NCI-H2227 (cell line): ENCODE data around the gene ALX1.
"Not testable (repeated sequence)": the region's sequence is repeated elsewhere in the genome, so short reads cannot be mapped to it uniquely, and the experiment has no call there.

Experiments
- DNase-seq: peaks from one replicate; lab custom pipeline; 2025; ENCODE audit not compliant: unreplicated experiment; lab: John Stamatoyannopoulos, UW

ALX1 gene

DNA sequence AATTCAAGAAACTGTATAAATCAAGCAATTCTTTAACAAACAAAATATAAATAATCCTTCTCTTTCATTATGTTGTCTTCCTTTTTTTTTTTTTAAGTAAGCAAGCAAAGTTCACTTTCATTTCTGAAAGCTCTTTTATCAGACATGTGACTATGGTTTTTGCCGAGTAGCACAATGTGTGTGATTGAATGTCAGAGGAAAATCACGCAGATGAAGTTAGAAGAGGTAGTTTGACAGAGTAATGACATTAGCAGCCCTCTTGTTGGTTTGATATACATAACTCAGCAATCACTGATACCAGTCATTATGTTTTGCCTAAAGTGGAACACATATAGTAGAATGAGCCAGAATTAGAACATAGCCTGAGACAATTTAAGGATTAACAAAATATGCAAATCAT lies 19.0 kb downstream of the ALX1 start:
- no peak for DNase-seq

DNA sequence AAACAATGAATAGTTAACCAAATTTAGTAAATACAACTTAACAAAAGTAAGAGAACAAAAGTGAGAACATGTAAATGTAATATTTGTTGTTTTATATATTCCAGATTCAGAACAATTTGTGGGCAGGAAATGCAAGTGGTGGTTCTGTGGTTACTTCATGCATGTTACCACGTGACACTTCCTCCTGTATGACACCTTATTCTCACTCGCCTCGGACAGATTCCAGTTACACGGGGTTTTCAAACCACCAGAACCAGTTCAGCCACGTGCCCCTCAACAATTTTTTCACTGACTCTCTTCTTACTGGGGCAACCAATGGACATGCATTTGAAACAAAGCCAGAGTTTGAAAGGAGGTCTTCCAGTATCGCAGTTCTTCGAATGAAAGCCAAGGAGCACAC lies 21.0 kb downstream of the ALX1 start:
- no peak for DNase-seq

DNA sequence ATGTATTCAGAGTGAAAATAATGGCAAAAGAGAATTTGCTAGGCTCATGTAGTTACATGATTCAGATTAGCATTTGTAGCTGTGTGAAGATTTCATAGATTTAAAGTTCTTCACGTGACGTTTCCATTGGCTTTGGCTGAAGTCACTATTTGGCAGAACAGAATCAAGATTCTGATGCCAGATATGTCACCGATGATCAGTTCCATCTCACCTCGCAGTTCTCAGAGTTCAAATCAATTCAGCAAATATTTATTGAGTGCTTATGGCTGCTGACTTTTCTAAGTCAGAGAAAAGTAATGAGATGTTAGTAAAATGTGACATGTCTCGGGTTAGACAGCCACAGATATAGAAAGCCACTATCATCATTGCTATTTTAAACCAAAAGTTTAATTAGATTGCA lies 28.4 kb downstream of the ALX1 start:
- DNase-seq, result no peak

DNA sequence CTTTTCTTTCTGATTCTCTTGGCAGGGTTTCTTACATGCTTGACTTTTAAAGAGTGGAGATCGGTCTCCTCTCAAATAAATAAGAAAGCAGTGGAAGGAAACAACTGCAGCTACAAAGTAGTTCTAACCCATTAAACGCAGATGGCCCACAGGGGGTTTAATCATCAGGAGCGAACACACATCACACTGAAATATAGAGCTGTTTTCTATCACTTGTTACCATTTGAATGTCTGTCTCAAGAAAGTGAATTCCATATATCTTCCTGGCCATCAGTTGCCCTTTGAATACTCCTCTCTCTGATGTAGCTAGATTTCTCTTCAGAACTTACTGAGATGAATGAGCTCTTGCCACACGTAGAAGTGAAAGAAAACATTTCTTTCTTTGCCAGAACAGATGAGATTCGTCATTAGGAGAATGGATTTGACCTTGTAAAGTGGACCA lies 29.1 kb downstream of the ALX1 start:
- no peak for DNase-seq

DNA sequence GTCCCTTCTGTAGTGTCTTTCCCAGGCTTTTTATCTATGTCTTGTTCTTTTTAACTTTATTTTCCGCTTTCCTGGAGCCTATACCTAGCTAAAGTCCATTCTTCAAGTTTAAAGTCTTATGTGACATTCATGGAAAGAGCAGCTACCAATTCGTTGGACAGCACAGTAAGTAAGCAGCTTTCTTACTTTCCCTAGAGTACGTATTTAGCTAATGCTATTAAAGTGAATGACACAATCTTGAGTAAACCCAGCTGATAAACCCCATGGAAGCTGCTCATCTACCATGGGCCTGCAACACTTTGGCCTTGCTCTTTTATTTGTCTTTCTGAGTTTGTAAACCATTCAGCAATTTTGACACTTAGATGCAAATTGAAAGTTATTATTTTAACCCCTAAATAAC lies 30.0 kb downstream of the ALX1 start:
- no peak for DNase-seq

DNA sequence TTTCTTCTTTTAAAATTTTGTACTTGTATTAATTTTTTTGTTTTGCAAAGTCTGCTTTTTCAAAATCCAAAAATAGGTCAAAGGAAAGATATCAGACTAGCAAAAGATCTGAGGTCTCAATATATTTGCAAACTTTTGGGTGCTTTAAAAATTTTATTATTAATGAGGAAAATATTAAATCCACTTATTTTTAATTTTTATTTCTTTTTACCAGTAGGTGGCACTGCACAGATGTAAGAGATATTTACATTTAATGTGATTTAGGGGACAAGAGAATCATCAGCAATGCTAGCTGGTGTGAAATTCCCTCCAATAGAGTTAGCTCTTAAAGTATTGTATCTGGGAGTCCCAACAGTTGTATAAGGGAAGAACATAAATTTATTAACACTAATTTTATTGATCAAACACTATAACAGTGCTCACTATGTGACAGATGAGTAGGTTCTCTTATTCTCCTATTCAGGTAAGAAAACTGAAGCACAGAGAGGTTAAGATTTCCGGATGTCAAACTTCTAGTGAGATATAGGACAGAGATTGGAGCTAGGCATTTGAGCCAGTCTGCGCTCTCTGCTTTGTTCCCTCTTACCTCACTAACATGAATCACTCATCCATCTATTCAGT lies 30.5 kb downstream of the ALX1 start:
- DNase-seq, result peak; percentile 14

DNA sequence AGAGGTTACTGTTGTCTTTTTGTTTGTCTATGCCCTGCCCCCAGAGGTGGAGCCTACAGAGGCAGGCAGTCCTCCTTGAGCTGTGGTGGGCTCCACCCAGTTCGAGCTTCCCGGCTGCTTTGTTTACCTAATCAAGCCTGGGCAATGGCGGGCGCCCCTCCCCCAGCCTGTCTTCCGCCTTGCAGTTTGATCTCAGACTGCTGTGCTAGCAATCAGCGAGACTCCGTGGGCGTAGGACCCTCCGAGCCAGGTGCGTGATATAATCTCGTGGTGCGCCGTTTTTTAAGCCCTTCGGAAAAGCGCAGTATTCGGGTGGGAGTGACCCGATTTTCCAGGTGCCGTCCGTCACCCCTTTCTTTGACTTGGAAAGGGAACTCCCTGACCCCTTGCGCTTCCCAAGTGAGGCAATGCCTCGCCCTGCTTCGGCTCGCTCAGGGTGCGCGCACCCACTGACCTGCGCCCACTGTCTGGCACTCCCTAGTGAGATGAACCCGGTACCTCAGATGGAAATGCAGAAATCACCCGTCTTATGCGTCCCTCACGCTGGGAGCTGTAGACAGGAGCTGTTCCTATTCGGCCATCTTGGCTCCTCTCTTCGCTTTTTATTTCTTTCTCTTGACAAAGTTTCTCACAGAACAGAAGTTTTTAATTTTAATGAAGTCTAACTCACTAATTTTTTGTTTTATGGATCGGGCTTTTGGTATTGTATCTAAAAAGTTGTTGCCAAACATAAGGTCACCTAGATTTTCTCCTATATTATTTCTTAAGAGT lies 38.0 kb downstream of the ALX1 start:
- DNase-seq, result not testable (repeated sequence)

DNA sequence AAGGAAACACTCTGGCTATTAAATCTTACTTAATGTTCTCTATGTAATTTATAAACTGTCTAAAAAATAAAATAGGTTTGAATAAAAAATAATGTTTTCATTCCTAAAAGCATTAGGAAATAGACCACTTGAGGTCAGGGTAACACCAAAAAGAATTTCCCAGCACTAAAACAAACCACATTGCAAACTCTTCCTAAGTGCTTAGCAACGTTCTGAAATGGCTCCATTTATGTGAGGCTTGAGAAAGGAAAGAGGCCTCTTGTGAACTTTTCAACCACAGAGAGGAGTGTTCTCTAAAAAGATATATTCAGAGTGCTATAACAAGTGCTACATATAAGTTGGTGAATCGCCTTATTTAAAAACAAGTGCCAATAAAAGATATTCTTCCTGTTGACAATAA lies 42.7 kb downstream of the ALX1 start:
- DNase-seq, result no peak

DNA sequence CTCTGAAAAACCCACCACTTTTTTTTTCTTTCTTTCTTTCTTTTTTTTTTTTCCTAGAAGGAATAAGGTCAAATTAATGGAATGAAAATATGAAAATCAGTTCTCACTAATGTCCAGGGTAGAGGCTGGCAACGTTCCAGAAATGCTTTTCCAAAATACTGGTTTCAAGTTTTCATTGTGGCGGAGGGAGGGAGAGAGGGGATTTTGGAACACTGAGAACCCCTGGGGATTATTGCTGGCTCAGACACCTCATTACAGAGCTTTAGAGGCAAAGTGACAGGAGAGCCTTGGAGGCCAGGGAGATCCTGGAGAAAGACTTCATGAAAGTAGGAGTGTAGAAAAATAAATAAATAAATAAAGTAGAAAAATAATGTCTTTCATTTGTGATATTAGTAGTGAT lies 45.4 kb downstream of the ALX1 start:
- DNase-seq, result peak; percentile 11

DNA sequence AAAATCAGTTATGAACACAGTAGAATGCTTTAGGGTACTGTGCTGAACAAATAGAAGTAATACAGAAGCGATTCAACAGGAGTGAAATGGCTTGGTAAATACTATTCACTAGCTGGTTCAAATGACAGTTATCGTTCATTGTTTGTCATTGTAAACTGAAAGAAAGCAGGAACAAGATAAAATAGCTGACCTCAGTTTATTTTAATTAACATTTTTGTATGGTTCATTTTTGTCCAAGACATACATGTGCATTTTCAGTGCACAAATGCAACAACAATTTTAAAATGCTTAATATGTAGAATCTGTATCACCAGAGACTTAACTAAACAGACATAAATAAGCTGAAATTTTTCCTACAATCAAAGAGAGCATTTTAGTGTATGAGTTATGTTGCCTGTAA lies 49.9 kb downstream of the ALX1 start:
- DNase-seq, result no peak

DNA sequence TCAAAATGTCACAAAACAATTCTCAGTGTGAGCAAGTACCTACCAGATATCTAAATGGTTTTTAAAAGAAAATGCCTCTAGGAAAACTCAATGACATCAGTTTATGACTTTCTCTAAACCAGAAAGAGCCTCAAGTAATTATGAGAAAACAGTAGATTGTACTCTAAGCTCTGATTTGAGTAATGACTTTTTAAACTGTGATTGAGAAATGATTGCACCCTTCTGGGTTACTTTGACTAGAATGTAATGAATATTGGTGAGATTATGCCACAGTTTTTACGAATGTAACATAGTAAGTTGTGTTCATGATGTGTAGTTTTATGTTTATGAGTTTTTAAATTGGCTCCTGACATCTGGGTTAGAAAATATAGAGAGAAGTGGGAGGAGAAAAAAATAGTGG lies 68.8 kb downstream of the ALX1 start:
- DNase-seq, result no peak

DNA sequence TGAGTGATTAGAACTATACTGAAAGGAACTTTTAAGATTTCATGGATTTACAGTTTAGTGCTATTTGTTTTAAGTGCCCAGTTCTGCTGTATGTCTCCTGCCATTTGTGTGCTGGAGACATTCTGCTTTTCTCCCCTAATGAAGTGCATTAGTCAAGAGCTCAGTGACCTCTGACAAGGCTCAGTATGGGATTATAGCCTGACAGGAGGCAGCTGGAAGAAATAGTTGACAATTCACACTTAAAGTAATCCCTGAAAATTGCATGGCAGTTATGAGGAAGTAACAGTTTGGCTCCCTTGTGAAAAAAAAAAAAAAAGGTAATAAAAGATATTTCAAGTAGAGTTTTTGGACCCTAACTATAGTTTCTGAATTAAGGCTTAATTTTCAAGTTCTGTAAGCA lies 70.3 kb downstream of the ALX1 start:
- DNase-seq, result peak; percentile 84
